ENCODE measurements around the gene VOPP1.

The VOPP1 gene

DNA sequence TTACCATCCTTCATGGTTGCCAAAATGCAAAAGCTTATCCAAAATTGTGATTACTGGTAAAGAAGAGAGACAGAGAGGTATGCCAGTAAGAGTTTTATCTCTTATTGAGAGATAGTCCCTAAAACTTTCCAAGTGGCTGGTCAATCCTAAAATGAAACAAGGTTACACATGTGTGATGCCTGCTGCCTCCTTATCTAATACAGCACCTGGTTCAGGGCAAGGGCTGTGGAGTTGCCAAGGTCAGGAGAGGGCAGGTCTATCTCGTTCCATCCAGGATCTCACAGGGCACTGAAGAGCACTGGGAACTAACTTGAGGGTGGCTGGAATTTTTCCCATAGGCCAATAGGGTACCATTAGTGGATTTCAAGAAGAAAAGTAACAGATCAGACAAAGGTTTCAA is 18.3 kb downstream of the VOPP1 start:
- no peak for DNase-seq (ENCODE audit: low spot score)

DNA sequence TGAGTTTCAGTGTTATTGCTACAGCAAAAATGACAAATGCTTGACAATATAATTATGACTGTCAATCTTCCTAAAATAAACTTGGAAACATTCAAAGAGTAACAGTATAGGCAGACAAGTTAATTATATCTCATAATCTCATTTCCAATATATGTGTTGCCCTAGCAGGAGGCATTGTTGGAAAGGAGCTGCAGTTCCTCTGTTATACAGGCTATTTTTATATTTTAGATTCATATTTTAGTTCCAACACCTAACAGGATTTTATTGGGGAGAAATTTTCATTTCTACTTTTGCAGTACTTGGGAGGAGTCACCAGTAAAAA is 19.3 kb downstream of the VOPP1 start:
- DNase-seq (ENCODE audit: low spot score) = no peak

DNA sequence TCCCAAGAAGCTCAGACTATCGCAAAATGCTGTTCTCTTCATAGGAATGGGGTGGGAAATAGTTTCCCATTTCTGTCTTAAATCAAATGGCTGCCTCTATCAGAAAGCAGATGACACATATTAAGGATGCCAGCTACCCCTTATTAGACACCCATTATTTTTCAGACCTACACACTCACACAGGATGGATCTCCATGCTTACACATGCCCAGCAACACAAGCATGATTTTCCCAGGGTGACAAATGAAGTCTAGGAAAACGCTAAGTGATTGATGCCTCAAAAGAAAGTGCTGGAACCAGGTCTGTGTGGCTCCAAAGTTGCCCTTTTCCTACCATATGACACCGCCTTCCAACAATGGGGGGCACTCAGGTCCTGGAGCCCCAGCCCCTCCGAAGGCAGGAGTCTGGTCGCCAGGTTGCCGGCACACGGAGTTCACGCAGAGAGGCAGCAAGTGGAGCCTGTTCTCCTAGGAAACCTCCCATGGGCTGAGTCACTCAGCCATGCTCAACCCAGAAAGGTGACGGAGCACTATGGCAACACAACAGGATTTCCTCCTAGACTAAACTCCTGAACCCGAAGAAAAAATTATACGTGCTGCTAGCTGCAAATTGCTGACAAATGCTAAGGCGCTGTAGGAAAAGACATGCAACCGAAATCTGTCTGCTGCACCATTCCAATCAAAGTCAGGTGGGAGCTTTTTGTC is 19.8 kb downstream of the VOPP1 start:
- no peak for DNase-seq (ENCODE audit: low spot score)

DNA sequence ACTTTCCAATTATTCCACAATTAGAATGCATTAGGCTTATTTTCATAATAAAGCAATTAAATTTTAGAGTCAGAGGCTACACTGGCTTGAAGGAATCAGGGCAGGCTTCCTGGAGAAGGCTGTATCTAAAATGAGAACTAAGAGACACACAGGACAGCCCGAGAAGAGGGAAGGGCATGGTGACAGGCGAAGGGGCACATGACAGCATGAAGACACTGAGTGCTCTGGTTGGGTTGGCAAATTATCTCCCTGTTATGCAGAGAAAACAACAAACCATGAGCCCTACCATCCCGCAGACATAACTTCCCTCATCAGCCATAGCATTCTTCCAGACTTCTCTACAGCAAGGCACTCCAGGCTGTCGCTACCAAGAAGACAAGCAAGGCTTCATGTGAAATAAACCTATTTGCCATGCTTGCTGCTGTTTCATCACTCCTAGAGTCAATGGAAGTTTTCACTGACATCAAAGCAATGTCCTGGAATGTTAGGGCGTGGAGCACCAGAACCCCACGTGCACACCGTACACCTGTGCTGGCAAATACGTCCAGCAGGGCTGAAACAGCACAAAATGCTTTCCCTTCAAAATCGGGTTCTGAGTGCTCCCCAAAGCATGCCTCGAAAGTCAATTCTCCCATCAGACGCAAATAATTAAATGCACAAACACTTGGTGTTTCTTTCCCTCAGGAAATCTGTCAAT is 21.3 kb downstream of the VOPP1 start:
- DNase-seq (ENCODE audit: low spot score) = no peak

DNA sequence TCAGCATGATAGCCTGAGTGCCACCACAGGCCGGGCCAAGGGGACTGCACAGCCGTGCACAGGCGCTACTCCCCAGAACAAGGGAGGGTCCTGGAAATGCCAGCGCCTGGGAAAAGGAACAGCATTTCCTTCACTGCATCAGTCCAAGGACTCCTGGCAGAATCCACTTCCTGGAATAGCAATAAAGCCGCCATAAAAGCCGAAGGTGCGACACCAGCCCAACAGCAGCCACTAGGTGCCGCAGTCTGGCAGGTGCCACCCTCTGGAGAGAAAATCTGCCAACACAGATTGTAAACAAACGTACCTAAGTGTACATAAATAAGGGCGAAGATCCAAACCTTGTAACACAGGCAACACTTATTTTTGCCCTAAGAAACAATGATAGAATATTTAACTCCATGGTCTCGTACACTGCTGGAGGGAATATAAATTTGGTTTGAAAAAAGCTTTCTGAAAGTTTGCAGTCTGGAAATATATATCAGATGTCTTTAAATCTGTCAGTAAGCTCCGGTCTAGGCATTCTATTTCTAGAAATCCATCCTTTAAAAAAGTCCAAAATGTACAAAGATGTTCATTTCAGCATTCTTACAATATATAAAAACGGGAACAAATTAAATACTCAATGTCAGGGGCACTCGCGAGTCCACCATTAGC is 22.2 kb downstream of the VOPP1 start:
- DNase-seq (ENCODE audit: low spot score) = no peak

DNA sequence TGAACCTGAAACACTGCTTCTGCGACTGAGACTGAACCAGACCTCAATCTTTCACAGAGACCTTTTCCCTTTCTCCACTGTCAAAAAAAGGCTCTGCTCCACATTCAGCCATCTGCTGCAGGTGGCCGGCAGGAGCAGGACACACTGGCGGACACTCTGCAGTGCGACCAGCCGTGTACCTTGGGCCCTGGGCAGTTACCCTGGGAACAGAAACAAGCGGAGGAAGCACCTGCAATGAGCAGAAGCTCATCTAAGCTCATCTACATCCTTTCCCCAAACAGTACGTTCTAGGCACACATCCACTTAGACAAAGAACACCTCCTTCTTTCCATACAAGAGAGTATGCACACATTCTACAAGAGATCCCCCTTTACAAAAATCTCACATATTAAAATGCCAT is 22.8 kb downstream of the VOPP1 start:
- no peak for DNase-seq (ENCODE audit: low spot score)

DNA sequence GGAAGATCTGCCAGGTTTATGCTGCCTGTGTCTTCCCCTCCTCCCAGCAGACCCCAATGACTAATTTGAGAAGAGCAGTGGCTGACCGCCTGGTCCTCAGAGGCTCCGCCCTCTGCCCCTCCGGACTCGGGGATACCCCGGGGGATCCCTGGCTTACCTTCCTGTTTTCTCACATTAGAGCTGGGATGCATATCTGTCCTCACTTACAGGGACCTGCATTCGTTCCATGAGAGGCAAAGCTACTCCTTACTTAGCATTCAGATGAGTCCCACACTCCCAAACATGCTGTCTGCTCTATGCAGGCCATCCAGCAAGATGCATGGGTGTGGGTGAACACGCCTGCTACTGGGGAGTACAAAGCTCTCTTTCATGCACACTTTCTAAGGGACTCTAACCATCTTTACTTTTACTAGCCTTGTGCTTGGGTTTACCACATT is 24.0 kb downstream of the VOPP1 start:
- no peak for DNase-seq (ENCODE audit: low spot score)

DNA sequence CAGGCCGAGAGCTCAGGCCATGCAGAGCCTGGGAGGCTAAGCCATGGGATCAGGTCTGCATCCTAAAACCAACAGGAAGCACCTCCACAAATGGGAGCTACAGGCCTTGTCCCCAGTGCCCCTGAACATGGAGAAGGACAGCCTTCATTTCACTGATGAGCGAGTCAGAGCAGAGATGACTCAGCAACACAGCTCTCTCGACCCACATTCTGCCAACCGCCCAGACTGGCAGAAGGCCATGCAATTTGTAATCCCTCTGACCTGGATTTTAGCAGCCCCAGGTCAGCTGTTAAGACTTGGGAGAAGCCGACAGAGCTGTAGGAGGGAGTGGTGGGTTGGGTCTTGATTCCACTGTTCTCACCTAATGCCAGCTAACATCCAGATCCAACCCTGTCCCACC is 25.5 kb downstream of the VOPP1 start:
- DNase-seq (ENCODE audit: low spot score) = no peak

DNA sequence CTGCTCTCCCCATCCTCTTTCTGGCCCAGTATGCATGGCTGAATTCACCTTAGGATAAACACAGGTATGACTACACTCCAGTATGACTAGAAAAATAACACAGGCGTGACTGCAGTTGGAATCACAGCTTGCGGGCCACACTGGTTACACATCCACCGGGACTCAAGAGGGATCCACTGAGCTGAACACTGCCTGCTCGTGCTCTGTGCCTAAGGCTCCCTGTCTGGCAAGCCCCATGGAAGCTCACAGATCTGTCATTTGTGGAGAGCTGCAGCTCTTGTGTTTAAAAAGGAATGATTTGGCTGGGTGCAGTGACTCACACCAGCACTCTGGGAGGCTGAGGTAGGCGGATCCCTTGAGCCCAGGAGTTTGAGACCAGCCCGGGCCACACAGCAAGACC is 26.8 kb downstream of the VOPP1 start:
- no peak for DNase-seq (ENCODE audit: low spot score)

DNA sequence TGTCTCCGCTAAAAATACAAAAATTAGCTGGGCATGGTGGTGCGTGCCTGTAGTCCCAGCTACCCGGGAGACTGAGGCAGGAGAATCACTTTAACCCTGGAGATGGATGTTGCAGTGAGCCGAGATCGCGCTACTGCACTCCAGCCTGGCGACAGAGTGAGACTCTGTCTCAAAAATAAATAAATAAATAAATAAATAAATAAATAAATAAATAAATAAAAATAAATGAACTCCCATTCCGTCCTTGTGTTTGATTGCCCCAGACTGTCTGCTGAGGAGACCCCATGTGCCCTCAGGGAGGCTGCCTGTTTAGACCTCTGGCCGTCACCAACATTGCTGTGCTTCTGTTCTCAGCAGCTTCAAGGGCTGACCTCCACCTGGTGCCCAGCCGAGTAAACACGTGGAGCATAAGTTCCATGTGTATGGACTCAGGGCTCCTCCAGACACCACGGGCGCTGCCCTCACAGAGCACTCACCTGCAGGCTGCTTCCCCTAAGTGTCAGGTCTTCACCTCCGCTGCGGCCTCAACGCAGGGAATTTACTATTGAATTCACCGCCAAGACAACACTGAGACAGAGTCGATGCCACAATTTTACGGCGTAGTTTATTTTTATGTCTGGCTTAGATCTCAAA is 32.0 kb downstream of the VOPP1 start:
- DNase-seq (ENCODE audit: low spot score) = no peak

DNA sequence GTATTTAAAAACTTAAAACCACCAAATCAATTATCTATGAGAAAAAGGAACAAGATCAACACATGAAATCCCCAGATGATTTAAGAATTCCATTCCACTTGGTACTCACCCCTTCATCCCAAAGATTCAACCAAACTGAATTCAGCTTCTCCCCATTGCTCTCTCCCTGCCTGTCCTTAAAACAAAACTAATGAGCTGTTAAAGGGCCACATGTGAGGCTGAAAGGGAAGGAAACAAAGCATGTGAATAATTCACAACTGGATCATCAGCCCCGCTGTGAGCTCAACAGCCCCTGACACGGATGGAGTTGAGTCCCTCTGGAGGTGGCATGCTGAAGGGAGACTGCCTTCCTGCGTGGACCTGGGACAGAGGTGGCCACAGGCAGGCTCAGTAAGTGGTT is 32.9 kb downstream of the VOPP1 start:
- DNase-seq (ENCODE audit: low spot score) = no peak

DNA sequence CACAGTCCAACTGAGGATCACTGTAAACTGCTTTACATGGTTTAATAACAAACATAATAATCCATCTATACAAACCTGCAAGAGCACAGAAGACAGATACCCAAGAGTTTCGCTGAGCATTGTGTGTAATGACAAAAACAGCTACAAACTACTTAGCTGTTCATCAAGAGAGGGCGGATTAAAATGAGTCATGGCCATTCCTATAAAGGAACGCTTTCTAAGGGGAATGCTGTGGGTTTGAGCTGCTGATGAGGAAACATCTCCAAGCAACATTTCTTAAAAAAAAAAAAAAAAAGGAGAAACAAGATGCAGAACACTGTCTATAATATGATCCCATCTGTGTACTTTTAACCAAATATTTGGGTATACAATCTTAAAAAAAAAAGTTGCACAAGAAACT is 33.8 kb downstream of the VOPP1 start:
- no peak for DNase-seq (ENCODE audit: low spot score)

DNA sequence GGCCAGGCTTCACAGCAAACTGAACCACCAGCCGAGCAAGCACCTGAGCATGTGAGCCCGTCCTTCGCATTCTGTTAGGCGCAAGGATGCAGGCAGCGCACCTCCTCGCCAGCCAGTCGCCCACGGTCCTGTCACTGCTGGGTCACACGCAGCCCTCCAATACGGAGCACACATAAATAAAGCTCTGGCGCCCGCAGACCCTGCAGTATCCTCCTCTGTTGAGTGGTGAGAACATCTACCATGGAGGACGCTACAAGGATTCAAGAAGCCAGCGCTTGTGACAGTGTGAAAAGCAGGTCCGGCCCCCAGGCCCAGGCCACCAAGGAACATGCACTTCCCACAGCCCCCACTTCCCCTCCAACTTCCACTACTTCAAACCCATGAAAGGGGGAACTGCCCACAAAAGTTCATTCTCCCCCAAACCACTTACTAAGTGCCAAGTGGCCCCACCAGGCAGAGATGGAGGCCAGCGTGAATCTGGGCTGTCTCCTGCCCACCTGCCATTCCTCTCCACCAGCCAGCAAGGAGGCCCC is 34.8 kb downstream of the VOPP1 start:
- no peak for DNase-seq (ENCODE audit: low spot score)

DNA sequence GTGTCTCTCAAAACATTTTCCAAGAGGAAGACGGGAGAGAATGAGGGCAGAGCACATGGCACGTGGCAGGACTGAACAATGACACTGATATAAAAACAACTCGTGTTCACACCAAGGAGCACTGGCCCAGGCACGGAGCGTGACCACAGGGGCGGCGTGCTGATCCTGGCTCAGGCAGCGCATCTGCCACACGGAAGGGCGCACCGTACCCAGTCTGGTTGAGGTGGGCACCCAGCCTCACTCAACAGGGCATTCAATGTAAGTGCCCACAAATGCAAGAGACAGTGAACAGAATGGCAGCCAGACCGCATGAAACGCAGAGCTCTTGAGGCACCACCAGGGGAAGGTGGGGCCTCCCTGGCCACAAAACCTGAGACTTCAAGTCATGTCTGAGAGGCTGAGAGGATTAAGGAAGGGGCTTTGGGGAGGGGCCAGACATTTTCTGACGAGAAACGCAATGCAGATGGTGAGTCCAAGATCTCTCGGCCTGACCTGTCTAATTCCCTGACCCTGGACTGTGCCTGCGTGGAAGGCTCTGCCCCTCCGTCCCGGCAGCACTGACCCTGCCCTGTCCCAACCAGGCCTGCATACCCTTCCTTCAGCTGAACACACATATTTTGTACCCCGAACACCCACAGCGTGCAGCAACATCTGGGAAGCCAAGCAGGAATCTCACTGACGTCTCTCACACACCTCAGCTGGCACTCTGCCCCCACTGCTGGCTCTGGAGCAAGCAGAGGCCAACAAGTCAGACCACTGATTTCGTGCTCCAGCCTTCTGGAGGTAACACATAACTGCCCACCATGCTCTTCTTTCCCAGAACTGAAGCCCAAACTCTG is 35.5 kb downstream of the VOPP1 start:
- DNase-seq (ENCODE audit: low spot score) = no peak

DNA sequence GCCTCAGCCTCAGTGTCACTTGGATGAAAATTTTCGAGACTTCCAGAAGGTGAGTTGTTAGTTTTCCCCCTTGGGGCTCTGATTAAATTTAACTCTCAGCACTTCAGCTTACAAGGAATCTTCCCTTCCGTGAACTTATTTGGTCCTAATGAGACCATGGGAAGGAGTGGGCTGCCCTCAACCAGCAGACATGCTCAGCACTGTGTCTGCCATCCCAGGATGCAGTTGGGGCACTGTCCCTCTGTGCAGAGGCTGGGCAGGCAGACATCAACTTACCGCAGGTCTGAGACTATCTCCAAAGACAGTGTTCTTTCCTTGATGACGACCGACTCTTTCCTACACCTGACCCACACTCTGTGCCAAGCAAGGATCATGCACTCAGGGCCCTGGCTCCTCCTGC is 36.7 kb downstream of the VOPP1 start:
- no peak for DNase-seq (ENCODE audit: low spot score)

DNA sequence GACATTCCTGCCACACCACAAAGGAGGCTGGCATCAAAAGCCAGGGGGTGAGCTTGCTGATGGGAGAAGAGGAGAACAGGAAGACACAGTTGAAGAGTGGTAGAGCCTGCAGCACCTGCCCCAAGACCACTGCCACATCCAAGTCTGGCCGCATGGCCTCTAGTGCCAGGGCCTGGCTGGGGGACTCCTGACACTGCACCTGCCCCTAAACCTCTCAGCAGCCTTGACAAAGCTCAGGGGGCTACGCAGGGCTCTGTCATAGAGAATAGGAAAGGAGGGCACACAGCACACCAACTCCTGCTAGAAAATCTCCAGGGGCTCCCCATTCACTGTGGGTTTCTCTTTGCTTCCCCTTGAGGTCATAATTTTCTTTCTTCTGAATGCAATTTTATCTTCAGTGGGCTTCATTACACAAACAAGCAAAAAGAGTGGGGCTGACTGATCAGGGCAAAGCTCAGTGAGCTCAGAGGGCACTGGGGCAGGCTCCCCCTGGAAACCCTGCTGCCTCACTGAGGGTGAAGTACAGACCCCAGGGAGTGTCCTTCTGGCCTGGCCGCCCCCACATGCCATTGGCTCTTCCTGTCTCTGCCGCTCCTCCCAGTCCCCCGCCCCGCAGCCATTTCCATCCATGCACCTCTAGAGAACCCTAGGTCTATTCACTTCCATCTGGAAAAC is 37.2 kb downstream of the VOPP1 start:
- no peak for DNase-seq (ENCODE audit: low spot score)

DNA sequence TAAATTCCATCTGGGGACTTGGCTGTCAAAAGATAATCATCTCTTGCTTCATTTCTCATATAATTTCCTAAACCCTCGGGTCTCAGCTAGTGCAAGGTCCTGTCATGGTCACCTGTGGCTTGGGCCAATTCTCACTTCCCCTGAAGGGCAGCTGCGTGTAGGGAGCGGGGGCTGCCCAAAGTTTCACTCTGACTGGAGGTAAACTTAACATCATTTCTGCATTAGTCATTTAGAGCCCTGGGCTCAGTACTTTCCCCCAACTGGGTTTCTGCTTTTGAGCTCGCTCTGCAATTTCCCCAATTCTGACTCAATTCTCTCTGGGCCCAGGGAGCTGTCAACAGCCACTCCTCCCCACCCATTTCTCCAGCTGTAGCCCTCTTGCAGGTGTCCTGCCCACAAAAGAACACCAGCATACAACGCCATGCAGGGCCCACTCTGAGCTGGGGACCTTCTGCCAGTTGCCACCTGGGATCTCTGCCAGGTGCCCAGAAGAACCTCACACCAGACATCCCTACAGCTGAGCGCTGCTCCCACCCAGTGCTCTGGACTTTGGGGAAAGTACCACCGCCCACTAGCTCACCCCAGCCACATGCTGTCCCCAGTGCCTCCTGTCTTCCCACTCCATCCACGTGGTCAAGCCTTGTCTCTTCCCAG is 37.9 kb downstream of the VOPP1 start:
- no peak for DNase-seq (ENCODE audit: low spot score)

DNA sequence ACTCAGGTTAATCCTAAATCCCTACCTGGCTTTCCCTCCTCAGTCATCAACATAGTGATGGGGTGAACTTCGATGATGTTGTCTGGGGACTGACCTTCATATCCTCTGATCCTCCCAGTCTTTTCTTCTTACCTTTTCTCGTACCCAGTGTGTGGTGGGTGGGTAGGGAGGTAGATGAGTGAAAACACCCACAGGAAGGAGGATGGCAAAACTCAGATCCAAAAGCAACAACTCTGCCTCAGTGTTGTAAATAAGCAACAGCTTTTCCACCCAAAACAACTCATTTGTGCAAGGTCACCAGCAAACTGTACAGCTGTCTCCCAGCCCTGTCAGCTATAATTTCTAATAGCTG is 38.6 kb downstream of the VOPP1 start:
- no peak for DNase-seq (ENCODE audit: low spot score)

DNA sequence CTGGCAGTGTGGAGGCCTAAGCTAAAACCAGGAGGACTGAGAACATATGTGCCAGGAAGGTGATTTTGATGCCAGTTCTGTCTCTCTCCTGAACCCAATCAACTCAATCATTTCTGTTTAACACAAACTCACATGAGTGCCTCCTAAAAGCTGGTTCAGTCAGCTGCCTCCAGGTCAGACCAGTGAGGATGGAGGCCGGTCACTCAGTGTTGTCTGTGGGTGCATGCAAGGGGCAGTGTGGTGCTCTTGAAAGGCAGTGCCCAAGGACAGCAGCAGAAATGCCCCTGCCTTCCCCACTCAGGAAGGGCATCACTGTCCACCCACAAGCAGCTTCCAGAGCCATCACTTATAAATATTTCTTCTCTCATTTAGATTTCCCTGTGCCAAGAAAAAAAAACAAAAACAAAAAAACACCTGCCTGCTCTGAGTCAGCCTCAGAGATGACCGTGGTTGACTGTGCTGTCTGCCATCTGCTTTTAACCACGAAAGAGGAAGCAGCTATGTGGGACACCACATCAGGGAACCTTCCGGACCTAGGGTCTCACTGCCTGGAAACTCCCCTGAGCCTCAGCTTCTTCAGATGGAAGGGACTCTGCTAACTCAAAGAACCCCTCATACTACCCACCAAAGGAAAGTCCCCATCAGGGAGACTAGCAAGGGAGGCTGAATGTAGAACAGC is 39.1 kb downstream of the VOPP1 start:
- no peak for DNase-seq (ENCODE audit: low spot score)

DNA sequence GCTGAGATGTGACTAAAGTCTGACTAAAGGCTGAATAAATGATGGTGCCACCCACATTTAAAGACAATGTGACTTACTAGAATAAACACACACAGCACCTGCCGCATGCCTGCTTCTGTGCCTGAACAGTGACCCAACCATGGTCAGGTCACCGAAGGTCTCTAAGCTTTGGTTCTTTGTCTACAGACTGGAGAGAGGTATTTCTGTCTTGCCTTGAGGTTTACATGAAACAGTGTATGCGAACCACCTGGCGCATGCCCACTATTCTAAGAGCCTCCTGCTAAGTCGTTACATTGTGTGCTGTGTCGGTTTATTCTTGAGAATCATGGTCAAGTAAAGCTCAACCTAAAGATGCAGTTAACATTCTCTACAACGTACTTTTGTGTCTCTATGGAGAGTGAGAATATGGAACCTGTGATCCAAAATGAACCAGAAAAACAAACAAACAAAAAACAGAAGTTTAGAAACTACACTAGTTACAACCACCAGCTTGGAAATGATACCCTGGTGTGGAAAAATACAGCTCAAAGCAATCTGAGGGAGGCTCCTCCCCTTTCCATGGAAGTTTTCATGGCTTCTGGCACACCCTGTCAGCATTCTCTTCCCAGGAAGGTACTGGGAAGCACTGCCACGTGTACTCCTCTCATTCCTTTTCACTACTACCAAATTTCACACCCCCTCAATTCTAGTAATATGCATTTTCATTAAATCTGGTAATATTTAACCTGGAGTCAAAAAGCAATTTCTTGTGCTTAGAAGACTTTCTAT is 40.0 kb downstream of the VOPP1 start:
- no peak for DNase-seq (ENCODE audit: low spot score)
